ENCODE measurements around the gene FMNL3.

The FMNL3 gene

DNA sequence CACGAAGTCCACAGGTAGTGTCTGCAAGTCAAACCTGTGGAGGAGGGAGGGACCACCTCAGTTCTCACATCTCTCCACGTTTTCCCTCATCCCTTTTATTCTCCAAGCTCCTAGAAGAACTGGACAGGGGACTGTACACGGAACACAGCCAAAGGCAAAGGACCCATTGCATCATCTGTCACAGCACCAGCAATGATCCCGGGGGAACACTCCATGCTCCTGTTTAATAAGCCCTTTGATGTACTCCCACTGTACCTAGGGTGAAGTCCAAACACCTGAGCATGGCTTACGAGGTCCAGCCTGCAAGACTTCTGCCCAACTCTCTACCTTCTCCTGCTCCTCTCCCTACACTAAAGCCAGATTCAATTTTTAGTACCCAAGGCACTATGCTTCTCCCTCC is 57.3 kb downstream of the FMNL3 start:
- no peak for DNase-seq

DNA sequence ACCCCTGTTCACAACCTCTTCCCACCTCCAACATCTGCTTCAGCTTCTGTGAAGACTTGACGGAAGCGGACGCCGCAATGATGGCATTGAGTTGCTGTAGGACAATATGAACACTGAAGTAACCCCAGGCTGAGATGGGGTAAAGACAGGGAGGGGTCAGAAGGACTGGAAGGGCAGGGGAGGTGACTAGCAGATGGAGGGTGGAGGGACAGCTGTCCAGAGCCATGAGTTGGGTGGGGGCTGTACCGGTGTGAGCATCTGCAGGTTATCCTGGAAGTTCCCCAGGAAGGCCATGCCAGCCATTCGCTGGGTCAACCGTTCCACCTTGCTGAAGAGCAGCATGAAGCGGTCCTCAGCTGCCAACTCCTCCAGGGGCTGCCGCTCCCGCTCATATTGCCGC is 57.8 kb downstream of the FMNL3 start:
- no peak for DNase-seq

DNA sequence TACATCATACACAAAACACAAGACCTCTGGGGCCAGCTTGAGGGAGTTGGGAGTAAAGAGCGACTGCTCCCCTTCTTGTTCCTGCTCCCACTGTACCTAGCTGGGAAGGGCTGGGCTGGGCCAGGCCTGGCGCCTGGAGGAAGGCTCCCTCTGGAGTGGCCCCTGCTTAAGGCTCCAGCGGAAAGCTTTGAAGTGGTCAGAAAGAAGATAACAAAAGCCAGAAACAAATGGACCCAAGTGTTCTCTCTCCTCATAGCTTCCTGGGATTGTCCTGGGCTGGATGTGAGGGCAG is 58.5 kb downstream of the FMNL3 start:
- DNase-seq: no peak

DNA sequence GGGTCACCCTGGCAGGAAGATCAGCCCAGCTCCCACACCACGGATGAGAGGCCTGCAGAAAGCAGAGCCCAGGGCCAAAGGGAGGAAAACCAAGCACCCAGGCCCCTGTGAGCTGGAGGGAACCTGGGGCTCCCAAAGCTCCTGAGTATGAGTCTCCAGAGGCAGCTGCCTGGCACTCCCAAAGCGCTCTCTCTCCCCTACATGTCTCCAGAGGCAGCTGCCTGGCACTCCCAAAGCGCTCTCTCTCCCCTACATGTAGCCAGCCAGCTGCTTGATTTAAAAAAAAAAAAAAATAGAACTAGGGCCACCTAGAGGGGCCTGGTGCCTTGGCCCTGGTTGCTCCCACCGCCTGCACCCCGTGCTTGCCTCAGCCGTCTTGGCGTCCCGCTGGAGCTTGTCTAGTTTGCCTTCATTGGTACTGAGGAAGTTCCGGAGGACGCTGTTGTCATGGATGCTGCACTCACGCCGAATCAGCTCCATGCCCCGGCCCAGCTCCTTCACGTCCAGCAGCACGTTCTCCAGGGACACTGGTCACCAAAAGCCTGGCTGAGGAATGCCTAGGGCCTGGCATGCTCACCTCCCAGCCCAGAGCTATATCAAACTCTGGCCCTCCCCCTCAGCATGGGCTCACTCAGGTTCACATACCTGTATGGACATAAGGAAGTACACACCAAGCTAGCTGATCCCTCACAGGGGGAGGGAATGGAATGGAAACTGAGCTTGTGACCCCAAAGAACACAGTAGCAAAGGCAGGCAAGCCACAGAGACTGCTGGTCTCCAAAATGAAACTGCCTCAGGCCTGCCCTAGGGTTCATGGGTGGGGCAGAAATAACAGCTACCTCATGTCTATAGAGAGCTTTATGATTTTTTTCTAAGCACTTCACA is 59.1 kb downstream of the FMNL3 start:
- no peak for DNase-seq

DNA sequence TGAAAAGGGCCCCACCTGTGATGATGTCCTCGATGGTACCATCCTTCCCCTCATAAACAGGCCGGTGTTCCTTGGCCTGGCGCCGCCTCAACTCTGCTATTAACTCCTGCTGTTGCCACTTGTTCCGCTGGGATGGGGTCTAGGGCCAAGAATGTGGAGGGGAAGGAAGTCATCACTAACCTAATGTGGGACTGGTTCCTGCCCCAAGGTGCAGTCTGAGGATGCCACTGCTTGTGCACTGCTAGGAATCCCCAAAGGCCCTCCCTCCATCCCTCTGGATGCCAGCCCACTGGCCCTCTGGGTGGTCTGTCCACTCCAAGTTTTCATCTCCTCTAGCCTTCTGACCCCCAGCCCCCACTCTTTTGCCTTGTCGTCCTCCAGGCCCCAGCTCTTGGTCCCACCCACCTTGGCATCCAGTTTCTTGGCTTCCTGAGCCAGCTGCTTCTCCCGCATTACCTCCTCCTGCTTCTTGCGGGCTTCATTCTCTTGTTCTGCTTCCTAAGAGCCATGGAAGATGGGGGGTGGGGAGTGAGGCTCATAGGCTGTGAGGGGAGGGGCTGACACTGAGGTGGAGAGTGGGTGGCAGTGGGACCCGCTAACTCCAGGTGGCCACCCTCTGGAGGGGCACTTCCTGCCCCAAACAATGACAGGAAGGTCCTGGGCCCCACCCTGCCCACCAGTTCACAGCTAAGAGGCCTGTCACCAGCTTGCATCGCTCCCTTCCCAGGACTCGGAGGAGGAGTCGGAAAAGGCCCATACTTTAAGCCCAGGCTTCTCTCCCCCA is 60.1 kb downstream of the FMNL3 start:
- DNase-seq: no peak

DNA sequence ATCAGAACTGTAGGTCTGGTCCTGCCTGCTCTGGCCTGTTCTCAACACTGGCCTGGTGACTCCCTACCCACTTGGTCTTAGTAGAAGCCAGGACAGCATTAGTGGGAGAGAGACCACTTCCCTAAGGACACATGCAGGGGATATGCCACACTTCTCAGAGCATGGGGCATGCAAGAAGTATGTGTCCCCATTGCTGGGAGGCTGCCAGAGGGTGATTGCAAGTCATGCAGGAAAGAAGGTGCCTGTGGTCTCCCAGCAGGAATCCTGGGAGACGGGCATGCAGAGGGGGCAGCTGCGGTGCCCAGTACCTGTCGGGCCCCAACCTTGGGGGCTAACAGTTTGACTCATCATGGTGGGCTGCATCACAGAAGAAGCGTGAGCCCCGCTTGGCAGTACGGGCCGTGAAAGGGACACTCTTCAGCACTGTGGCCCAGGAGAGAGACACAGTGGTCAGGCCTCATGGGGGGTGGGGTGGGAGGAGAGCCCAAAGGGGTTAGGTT is 60.8 kb downstream of the FMNL3 start:
- no peak for DNase-seq

DNA sequence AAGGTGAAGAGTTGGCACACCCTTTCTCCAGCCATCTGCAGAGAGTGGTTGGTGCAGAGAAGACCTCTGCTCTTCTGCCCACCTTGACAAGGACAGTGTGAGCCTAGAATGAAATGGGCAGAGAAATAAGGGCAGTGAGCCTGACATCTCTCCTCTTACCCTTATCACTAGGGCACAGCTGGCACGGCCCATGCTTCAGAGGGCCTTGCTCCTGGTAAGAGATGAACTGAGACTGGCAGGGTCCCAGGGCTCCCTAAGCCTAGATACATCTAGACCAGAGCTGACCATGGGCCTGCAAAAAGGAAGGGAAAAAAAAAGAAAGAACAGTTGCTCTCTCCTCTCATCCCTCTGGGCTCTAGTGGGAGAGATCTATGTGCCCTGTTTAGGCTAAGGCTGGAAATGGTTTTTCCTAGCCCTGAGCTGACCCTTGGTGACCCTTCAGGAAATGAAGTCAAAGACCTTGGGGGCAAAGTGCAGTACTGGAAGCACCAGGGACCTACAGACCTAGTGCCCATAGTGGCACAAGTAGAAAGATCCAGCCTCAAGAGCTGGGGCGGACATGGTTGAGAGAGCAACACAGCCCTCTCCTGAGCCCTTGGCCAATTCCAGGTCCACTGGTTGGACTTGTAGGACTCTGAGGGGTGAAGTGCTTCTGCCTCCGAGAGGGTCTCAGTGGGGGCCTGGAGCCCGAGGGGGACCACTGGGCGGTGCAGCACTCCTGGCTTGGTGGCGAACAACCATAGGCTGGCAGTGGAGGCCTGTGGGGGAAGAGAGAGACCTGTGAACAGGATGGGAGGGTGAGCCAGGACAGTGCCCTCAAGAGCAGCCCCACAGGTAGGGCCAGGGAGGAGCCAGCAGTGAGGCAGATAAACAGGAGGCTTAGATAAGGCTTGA is 61.8 kb downstream of the FMNL3 start:
- DNase-seq: no peak

DNA sequence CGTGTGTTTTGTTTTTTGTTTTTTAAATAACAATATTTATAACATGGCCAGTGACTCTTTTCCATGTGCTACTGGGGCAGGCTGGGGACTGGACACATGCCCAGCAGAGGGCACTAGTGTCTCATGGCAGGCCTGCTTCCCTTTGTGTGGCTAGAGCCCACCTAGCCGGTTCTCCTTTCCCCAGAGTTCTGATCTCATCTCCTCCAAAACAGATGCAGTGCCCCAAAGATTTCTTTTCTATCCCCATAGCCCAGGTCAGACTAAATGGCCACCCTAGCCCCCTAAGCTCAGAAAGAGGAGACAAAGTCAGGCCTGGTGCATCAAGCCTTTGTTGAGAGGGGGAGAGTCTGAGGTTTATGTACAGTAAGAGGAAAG is 62.6 kb downstream of the FMNL3 start:
- DNase-seq: no peak

DNA sequence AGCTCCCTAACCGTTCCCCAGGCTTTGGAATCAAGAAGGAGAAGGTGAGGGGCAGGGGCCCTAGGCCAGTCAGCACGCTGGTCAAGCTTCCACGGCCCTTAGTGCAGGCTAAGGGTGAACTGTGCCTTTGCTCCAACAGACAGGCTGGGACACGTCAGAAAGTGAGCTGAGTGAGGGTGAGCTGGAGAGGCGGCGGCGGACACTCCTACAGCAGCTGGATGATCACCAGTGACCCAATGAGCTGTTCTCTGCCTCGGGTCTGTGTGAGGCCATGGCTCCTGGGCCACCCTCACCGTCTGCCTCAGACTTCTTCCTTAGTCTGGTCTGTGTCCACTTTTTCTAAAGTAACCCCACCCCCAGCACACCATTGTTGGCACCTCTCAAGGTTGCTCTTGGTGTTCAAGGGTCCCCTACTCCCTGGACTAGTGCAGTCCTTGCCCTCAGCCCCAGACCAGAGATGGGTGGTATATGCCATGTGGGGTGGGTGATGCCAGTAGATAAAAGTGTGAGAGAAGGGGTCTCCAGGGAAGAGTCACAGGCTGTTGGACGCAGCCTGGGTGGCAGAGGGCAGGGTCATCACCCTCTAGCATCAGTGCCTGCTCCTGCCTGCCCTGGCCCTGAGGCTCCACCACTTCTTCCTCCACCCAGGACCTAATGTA is 63.1 kb downstream of the FMNL3 start:
- DNase-seq: no peak

DNA sequence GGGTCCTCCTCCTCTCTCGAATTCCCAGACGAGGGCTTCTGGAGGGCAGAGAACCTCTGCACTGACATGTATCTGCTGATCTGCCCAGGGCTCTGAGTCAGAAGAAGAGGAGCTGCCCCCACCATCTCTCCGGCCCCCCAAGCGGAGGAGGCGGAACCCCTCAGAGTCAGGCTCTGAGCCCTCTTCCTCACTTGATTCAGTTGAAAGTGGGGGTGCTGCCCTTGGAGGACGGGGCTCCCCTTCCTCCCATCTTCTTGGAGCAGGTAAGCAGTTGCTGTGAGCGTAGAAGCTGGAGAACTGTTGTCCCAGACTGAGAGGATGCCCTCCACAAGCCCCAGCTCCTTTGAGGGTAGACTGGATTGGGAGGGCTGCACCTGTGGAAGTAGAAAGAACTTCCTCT is 64.1 kb downstream of the FMNL3 start:
- DNase-seq: no peak

DNA sequence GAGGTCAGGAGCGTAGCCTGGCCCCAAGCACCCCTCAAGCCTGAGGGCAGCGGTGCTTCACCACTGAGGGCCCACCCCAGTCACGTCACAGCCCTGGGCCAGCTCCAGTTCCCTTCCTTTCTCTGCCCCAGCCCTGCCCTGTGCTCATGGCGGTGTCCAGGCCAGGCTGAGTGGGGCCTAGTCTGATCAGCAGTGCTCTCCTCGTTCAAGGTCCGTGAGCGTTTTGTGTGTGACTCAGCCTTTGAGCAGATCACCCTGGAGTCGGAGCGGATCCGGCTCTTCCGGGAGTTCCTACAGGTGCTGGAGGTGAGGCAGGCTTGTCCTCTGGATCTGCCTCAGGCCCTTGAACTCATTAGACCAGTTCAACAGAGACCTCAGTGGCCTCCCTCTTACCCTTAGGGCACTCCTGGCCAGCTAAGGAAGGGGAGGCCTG is 64.8 kb downstream of the FMNL3 start:
- no peak for DNase-seq

DNA sequence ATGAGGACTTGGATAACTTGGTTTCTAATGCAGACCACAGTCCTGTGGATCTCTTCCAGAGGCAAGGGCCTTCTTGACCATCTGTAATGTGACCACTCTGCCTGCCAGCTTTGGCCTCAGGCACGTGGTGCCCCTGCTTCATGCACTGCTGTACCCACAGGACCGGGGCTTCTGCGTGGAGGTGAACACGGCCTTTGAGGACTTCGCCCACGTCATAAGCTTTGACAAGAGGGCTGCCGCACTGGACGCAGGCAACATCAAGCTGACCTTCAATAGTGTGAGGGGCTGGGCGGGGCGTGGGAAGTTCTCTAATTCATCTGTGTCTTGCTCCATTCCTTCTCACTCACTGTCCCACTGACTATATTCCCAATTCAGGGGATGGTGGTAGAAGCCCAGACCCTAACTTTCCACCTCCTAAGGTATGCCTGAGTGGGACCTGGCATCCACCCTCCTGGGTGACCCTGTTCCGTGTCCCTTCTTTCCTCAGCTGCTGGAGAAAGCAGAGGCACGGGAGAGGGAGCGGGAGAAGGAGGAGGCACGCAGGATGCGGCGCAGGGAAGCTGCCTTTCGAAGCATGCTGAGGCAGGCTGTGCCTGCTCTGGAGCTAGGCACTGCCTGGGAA is 65.3 kb downstream of the FMNL3 start:
- DNase-seq: no peak

DNA sequence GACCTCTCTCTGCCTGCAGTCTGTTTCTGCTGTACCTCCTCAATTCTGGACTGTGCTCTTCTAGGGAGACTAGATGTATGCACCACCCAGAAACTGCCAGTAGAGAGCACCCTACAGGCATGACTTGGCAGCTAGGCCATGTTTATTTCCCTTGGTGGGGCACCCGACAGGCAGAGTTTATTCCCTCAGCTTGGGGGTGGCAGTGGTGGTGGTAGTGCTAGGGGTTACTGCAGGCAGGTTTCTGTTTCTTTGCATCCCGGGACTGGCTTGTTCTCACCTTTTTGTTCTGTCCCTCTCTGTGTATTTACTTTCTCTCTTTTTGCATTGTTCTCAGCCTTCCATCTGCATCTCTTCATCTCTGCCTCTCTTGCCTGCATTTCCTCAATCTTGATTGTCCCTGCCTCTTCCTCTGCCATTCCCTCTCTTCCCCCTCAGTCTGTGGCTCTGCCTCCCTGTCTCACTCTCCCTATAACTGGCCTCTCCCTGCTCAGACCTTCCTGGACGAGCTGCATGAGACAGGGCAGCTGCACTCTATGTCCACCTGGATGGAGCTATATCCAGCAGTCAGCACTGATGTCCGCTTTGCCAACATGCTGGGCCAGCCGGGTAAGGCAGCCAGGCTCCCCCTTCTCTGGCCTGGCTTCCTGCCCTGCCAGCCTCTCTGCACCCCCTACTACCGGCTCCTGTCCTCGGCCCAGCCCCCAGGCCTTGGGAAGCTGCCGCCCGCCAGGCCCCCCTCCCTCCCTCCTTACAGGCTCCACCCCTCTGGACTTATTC is 70.0 kb downstream of the FMNL3 start:
- no peak for DNase-seq

DNA sequence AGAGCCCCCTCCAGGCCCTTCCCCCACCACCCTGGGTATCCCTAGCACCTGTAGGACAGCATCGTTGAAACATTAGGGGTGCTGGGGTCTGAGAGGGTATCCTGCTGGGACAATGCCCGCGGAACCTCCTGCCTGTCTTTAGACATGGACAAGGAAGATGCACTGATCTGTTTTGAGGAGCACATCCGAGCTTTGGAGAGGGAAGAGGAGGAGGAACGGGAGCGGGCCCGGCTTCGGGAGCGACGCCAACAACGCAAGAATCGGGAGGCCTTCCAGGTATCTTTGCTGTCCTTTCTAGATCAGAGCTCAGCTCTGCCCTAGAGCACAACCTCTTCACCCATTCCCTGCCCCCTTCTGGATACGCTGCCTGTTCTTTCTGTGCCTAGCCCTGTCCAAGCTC is 70.6 kb downstream of the FMNL3 start:
- no peak for DNase-seq

DNA sequence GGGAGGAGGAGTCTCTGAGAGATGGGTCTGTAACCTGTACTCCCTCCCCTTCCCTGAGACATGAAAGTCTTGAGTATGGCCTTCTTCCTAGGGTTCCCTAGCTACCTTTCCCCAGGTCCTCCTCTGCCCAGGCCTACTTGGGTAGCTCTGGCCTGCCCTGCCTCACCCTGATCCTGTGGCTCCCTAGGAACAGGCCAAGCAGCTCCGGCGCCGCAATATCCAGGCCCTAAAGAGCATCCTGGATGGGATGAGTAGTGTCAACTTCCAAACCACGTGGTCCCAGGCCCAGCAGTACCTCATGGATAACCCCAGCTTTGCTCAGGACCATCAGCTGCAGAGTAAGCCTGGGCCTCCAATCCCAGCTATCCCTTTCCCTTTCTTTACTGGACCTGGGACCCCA is 71.5 kb downstream of the FMNL3 start:
- DNase-seq: no peak

DNA sequence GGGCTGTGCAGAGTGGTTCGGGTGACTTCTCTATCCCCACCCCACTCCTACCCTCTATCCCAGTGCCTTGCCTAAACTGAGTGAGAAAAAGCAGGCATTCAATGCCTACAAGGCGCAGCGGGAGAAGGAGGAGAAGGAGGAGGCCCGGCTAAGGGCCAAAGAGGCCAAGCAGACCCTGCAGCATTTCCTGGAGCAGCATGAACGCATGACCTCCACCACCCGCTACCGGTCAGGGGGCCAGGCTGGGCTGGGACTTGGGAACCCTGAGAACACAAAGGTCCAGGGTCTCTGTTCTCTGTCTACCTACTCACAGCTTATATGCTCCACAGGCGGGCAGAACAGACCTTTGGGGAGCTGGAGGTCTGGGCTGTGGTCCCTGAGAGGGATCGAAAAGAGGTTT is 72.2 kb downstream of the FMNL3 start:
- DNase-seq: no peak

DNA sequence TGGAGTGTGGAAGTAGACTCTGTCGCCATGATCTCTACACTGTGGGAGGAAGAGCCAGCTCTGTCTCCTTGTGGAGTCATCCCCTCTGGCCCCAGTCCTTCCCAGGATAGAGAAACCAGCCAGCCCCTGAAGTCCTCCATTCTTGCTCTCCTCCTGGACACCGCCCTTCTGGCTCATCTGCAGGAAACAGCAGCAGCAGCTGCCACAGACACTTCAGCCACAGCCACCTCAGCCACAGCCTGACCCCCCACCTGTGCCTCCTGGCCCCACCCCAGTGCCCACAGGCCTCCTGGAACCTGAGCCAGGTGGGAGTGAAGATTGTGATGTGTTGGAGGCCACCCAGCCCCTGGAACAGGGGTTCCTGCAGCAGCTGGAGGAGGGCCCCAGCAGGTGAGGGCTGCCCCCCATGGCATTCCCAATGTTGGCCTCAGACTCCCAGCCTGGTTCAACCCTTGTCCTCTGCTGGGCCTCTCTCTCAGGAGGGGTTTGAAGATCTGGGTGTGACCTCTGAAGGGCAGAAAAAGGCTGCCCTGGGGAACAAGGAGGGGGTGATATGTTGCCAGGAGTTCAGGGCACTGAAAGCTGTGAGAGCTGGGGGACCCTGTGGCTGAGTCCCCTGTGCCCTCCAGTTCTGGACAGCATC is 73.4 kb downstream of the FMNL3 start:
- no peak for DNase-seq

DNA sequence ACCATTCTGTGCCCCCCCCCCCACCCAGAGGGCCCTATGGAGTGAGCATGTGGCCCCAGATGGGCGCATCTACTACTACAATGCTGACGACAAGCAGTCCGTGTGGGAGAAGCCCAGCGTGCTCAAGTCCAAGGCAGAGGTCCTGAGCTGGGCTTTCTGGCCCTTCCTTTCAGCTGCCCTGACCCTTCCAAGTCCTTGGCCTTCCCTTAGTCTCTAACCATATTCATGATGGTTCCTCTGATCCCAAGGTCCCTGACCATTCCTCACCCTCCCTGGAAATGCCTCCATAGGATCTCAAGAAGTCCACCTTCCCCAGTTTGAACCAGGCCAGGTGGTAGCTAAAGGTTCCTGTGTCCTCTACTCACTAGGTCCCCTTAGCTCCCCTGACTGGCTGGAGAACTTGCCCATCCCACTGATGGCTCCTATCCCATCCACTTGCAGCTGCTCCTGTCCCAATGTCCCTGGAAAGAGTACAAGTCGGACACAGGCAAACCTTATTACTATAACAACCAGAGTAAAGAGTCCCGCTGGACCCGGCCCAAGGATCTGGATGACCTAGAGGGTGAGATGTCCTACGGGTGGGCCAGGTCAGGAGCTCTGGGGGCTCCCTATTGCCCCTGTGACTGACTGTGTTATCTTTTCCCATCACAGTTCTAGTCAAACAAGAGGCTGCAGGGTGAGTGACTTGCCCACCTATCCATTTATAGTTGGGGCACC is 74.1 kb downstream of the FMNL3 start:
- no peak for DNase-seq

DNA sequence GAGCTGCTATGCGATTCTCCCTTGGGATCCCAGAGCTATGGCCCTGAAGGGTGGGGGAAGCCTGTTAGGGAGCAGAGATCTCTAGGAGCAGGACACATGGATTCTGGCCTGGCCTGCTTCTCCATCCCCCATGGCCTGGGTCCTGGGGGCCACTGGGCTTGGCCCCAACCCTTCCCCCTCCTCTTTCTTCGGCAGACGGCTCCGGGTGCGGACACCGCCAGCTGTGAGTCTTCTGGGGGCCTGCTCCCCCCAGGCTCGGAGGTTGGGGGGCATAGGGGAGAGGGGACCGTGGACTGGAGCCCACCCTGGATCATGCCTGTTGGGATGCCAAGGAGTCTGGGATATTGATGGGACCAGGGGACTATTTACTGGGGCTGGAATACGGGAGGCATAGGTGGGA is 74.8 kb downstream of the FMNL3 start:
- no peak for DNase-seq

DNA sequence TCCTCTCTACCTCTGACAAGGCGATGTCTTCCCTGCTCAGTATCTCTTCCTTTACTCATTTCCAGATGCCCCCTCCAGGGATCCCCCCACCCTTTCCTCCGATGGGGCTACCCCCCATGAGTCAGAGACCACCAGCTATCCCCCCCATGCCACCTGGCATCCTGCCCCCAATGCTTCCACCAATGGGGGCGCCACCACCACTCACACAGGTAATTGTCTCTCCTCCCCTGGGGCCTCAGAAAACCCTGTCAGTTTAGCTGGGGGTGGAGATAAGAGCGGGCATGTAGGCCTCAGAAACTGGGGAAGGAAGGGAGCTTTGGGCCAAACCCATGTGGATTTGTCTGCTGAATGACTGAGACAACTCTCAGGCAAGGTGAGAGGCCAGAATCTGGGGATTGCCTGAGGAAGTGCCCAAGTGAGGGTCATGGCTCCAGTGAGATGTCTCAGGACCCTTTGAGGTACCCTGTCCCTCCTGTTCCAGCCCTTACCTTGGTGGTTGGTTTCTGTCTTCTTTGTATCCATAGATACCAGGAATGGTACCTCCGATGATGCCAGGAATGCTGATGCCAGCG is 75.8 kb downstream of the FMNL3 start:
- DNase-seq: no peak

Measured in NCI-H1048 (cell line).